Astrocyte of the spinal cord (primary cell): ENCODE data around the gene PUSL1.

Source experiments
- DNase-seq: peaks from one replicate; pipeline ENCODE4 v3.0.0; 2011; ENCODE audit warnings: low read depth, low spot score
- H3K4me3 ChIP-seq: 2 replicates; pipeline ENCODE4 v1.5.1; 2011; ENCODE audit warnings: low read depth, mild to moderate bottlenecking, low read length, moderate library complexity
- CTCF ChIP-seq: IDR thresholded peaks from 2 replicates; pipeline ENCODE4 v1.5.1; 2012; ENCODE audit warnings: low read depth, mild to moderate bottlenecking, low read length, inconsistent platforms
- in situ Hi-C: cut with HindIII; loops from 2 replicates; pipeline ENCODE4 v1.10.0; 2017; ENCODE audit warnings: low sequenced_read_pairs

Gene PUSL1

GRCh38 chr1:1318777-1319645 lies 10.6 kb downstream of the PUSL1 start:
- H3K4me3 ChIP-seq = no peak overlapping the region
- DNase-seq = no peak
- in situ Hi-C loops = no loop called here
- TF ChIP-seq CTCF = no peak

- in situ Hi-C loops = no loop called here
- TF ChIP-seq CTCF = no peak
- DNase-seq = no peak
- no peak overlapping the region for H3K4me3 ChIP-seq
These were observed 11.2 kb downstream of the PUSL1 start for GRCh38 chr1:1319646-1319941.

- no peak overlapping the region for H3K4me3 ChIP-seq
- in situ Hi-C loops = no loop called here
- DNase-seq = no peak
- no peak for TF ChIP-seq CTCF
These were observed 12.5 kb downstream of the PUSL1 start for GRCh38 chr1:1320666-1321448.

DNA sequence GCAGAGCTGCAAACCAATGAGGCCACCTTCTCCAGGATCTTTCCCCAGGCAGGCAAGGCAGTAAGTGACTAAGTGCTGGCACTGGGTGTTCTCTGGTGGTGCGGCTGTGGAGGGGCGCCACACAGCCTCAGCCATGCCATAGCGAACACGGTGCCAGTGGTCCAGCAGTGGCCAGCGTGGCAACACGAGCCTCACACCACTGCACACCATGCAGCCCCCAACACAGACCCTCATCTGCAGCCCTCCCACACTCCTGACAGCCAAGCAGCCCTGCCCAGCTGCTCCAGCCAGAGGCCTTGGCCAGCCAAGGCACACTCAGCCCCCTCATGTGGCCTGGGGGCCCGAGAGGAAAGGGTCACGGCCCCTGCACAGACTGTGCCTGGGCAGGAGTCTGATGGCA lies 13.1 kb downstream of the PUSL1 start:
- no peak overlapping the region for H3K4me3 ChIP-seq

DNA sequence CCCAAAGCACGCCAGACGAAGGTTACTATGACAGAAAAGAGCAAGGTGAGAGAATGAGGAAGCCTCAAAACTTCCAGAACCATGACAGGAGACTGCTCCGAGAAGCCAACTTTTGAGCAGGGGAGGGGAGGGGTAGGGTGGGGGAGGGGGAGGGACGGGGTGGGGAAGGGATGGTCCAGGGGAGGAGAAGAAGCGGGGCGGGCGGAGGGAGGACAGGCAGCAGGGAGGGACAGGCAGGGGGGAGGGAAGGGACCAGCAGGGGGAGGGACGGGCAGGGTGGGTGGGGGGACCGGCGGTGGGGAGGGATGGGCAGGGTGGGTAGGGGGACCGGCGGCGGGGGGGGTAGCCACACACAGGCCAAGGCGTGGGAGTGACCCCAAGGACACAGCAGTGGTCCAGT lies 14.0 kb downstream of the PUSL1 start:
- DNase-seq = no peak
- no peak overlapping the region for H3K4me3 ChIP-seq
- no peak for TF ChIP-seq CTCF
- in situ Hi-C loops = no loop called here

More for the DNA sequence above, 13.1 kb downstream of the PUSL1 start:
- in situ Hi-C loops = no loop called here
- DNase-seq = no peak
- TF ChIP-seq CTCF = no peak

GRCh38 chr1:1322952-1323351 lies 14.6 kb downstream of the PUSL1 start:
- in situ Hi-C loops = no loop called here
- DNase-seq = no peak
- no peak overlapping the region for H3K4me3 ChIP-seq
- no peak for TF ChIP-seq CTCF
